Hepatocyte (in vitro differentiated cells): Measurements from ENCODE around the gene LPP. TPM values are rescaled to one million over a fixed set of nuclear protein-coding genes. Genes with fewer than 3 reads are reported as not detected.

Experiments used
- DNase-seq: peaks from one replicate; pipeline ENCODE4 v3.0.0-alpha.2; 2016; ENCODE audit warnings: low spot score
- H2AFZ ChIP-seq: fragments of 200-600 bp; sonication (generic); 2 replicates; pipeline ENCODE4 v1.6.0; 2016; ENCODE audit warnings: antibody characterized with exemption, mild to moderate bottlenecking
- H3K27ac ChIP-seq: fragments of 200-600 bp; sonication (generic); 2 replicates; pipeline ENCODE4 v1.5.1; 2016; ENCODE audit warnings: mild to moderate bottlenecking
- H3K27me3 ChIP-seq: fragments of 200-600 bp; sonication (generic); 2 replicates; pipeline ENCODE4 v1.6.1; 2016
- H3K36me3 ChIP-seq: fragments of 200-600 bp; sonication (generic); replicated peaks from 2 replicates; pipeline ENCODE4 v1.5.1; 2016; ENCODE audit warnings: low read depth; ENCODE audit not compliant: insufficient read depth
- H3K4me1 ChIP-seq: fragments of 200-600 bp; sonication (generic); 2 replicates; pipeline ENCODE4 v1.5.1; 2016; ENCODE audit warnings: mild to moderate bottlenecking, moderate library complexity; ENCODE audit not compliant: insufficient read depth
- H3K4me2 ChIP-seq: fragments of 200-600 bp; sonication (generic); 2 replicates; pipeline ENCODE4 v1.6.0; 2016
- H3K4me3 ChIP-seq: fragments of 200-600 bp; sonication (generic); 2 replicates; pipeline ENCODE4 v1.5.1; 2016; ENCODE audit warnings: mild to moderate bottlenecking
- H3K79me2 ChIP-seq: fragments of 200-600 bp; sonication (generic); 2 replicates; pipeline ENCODE4 v1.6.0; 2017; ENCODE audit warnings: mild to moderate bottlenecking
- H3K9me2 ChIP-seq: fragments of 200-600 bp; sonication (generic); replicated peaks from 2 replicates; pipeline ENCODE4 v1.6.0; 2017; ENCODE audit warnings: mild to moderate bottlenecking; ENCODE audit not compliant: insufficient read depth
- H3K9me3 ChIP-seq: fragments of 200-600 bp; sonication (generic); 2 replicates; pipeline ENCODE4 v1.5.1; 2016; ENCODE audit warnings: low read depth, mild to moderate bottlenecking
- H4K20me1 ChIP-seq: fragments of 200-600 bp; sonication (generic); 2 replicates; pipeline ENCODE4 v1.6.0; 2016; ENCODE audit warnings: mild to moderate bottlenecking; ENCODE audit not compliant: insufficient read depth, poor library complexity, severe bottlenecking
- EZH2 ChIP-seq: fragments of 200-600 bp; sonication (generic); IDR thresholded peaks from 2 replicates; pipeline ENCODE4 v1.6.1; 2016; ENCODE audit warnings: antibody characterized with exemption, mild to moderate bottlenecking, borderline replicate concordance
- EZH2phosphoT487 ChIP-seq: fragments of 200-600 bp; sonication (generic); IDR thresholded peaks from one replicate; pipeline ENCODE4 v1.6.1; 2018; ENCODE audit warnings: antibody characterized with exemption, mild to moderate bottlenecking, low read depth, moderate library complexity; ENCODE audit not compliant: unreplicated experiment, severe bottlenecking
- WGBS: methylation state at CpG from one replicate; pipeline ENCODE4 v1.1.6; 2016; ENCODE audit warnings: low lambda C conversion rate; ENCODE audit errors: missing lambda C conversion rate; 5-methylcytosine and 5-hydroxymethylcytosine counted together
- polyA plus RNA-seq: library from polyadenylated mRNA; unstranded; fragments of >200 nt; fragmentation: Nextera tagmentation; extraction: Ambion mirVana; gene quantifications from 2 replicates; pipeline ENCODE4 v1.2.1, GENCODE V29; 2016
- total RNA-seq: library from RNA; depleted of rRNA; stranded (reverse); fragments of >200 nt; gene quantifications from 2 replicates; pipeline ENCODE4 v1.2.3, GENCODE V29; 2014
- TF ChIP-seq, protein P1 (sequence below): fragments of 200-600 bp; sonication (generic); IDR thresholded peaks from 2 replicates; pipeline ENCODE4 v1.5.1; 2016; ENCODE audit warnings: antibody characterized with exemption, mild to moderate bottlenecking; ENCODE audit not compliant: poor library complexity

Gene LPP
- total and polyA plus RNA-seq, 2 experiments from 2014 or later = 53.2 to 73.8 TPM

- TF ChIP-seq EZH2phosphoT487 = no peak
- TF ChIP-seq EZH2 = no peak
- TF ChIP-seq, protein P1, sequence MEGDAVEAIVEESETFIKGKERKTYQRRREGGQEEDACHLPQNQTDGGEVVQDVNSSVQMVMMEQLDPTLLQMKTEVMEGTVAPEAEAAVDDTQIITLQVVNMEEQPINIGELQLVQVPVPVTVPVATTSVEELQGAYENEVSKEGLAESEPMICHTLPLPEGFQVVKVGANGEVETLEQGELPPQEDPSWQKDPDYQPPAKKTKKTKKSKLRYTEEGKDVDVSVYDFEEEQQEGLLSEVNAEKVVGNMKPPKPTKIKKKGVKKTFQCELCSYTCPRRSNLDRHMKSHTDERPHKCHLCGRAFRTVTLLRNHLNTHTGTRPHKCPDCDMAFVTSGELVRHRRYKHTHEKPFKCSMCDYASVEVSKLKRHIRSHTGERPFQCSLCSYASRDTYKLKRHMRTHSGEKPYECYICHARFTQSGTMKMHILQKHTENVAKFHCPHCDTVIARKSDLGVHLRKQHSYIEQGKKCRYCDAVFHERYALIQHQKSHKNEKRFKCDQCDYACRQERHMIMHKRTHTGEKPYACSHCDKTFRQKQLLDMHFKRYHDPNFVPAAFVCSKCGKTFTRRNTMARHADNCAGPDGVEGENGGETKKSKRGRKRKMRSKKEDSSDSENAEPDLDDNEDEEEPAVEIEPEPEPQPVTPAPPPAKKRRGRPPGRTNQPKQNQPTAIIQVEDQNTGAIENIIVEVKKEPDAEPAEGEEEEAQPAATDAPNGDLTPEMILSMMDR = no peak
- no peak for DNase-seq
- Histone ChIP-seq H3K36me3 (no peaks in the 10 kb centered on the region), H3K9me2 (no peaks in the 10 kb centered on the region), H3K27me3 (no peaks in the 10 kb centered on the region), H4K20me1 (no peaks in the 10 kb centered on the region), H3K4me1 (no peaks in the 10 kb centered on the region), H3K27ac (no peak overlapping the region), H3K4me3 (no peak overlapping the region), H3K9me3 (no peaks in the 10 kb centered on the region), H3K79me2 (peaks cover 70% of the 10 kb centered on the region), H3K4me2 (no peak overlapping the region), H2AFZ (no peak overlapping the region)
Measured at GRCh38 chr3:188336178-188336577, 182.2 kb downstream of the LPP start.

DNA sequence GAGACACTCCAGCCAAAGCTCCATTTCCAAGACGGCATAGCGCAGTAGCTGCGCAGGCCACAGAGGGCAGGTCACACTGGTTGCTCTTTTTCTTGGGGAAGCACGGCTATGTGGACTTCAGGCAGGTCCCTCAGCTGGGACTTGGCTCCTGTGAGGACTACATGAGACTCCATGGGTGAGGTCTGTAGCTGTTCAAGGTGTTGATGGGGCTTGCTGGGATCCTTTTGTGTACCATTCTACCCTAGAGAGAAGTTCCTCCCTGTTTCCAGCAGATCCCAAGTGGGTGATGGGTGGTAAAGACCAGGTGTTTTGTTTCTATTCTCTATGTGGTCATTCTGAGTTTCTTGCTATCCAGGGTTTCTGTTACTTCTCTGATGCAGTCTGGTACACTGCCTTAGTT, 183.3 kb downstream of the LPP start:
- TF ChIP-seq EZH2phosphoT487 (no peak), EZH2 (no peak)
- TF ChIP-seq, protein P1 = no peak
- WGBS = 100% methylated on average over 4 of the region's 4 CpGs
- H3K4me1 ChIP-seq = no peaks in the 10 kb centered on the region
- H3K27ac ChIP-seq = no peak overlapping the region
- H3K4me2 ChIP-seq = no peak overlapping the region
- no peaks in the 10 kb centered on the region for H3K9me3 ChIP-seq
- DNase-seq = no peak
- H3K27me3 ChIP-seq = no peaks in the 10 kb centered on the region
- H3K9me2 ChIP-seq = no peaks in the 10 kb centered on the region
- H3K4me3 ChIP-seq = no peak overlapping the region
- H4K20me1 ChIP-seq = no peaks in the 10 kb centered on the region
- no peaks in the 10 kb centered on the region for H3K36me3 ChIP-seq
- H2AFZ ChIP-seq = no peak overlapping the region
- H3K79me2 ChIP-seq = peaks cover 78% of the 10 kb centered on the region

GRCh38 chr3:188338086-188338485, 184.1 kb downstream of the LPP start:
- Histone ChIP-seq H3K27ac (no peak overlapping the region), H3K27me3 (no peaks in the 10 kb centered on the region), H3K4me1 (no peaks in the 10 kb centered on the region), H4K20me1 (no peaks in the 10 kb centered on the region), H3K79me2 (peaks cover 79% of the 10 kb centered on the region), H3K4me3 (no peak overlapping the region), H2AFZ (no peak overlapping the region), H3K9me3 (no peaks in the 10 kb centered on the region), H3K4me2 (no peak overlapping the region), H3K36me3 (no peaks in the 10 kb centered on the region), H3K9me2 (no peaks in the 10 kb centered on the region)
- no peak for DNase-seq
- TF ChIP-seq EZH2 (no peak), EZH2phosphoT487 (no peak)
- TF ChIP-seq, protein P1 = no peak
